ENCODE results near the gene OTUD7B. TPM values are rescaled to one million over a fixed set of nuclear protein-coding genes. Genes with fewer than 3 reads are reported as not detected.

OTUD7B gene
- total and polyA plus RNA-seq, 2 of the 8 experiments (the other 6 are each of a cell fraction or from before 2014, with no cell fraction given) = 4.2 to 21.5 TPM

GRCh38 chr1:149962736-149963135, 47.8 kb downstream of the OTUD7B start:
- ChIA-PET POLR2A (ENCODE audit: partially characterized antibody) (interaction anchor here (0.9 to 1.4 kb wide), 2 partner anchors 9 to 201 kb away, joined by 3 read pairs; no protein-coding TSS in a partner anchor), CTCF (ENCODE audit: partially characterized antibody) (interaction anchor here (0.5 to 3.1 kb wide), 27 partner anchors 8 to 252 kb away, joined by 3 to 27 read pairs (median 4); partner anchors contain the start of genes OTUD7B and SV2A)
- Histone ChIP-seq H3K9me3 (ENCODE audit: insufficient read depth in 2 of 2, low read depth in 1 of 2, low read length in 1 of 2) (peaks cover 14 to 19% of the 10 kb centered on the region in 2 experiments), H2BK120ac (replicated peaks; ENCODE audit: low read depth, low read length) (no peak overlapping the region), H3K4ac (replicated peaks; ENCODE audit: insufficient read length, low read depth, low read length) (no peak overlapping the region), H2AK5ac (ENCODE audit: low read depth, low read length) (no peak overlapping the region), H3K79me1 (ENCODE audit: low read depth, low read length) (no peaks in the 10 kb centered on the region), H4K20me1 (replicated peaks in 1 of 2; ENCODE audit: control insufficient read depth in 1 of 2, insufficient read depth in 2 of 2, low read length in 2 of 2) (no peaks in the 10 kb centered on the region), H3K36me3 (ENCODE audit: control insufficient read depth in 2 of 4, insufficient read depth in 4 of 4, low read length in 3 of 4) (peaks cover 14 to 59% (median 39%) of the 10 kb centered on the region in 4 experiments), H2BK12ac (ENCODE audit: low read depth, low read length) (no peak overlapping the region), H4K8ac (ENCODE audit: extremely low read depth, insufficient read depth, low read length) (no peak overlapping the region), H3K4me3 (ENCODE audit: extremely low read depth in 1 of 4, insufficient read depth in 2 of 4, low read depth in 3 of 4, low read length in 4 of 4) (no peak overlapping the region), H3K18ac (ENCODE audit: extremely low read depth, low read length) (no peak overlapping the region), H3K23ac (ENCODE audit: insufficient read length) (no peak overlapping the region), H2BK5ac (ENCODE audit: low read depth, low read length) (no peak overlapping the region), H3K79me2 (ENCODE audit: control insufficient read depth in 1 of 2, insufficient read depth in 2 of 2, low read length in 2 of 2) (no peaks in the 10 kb centered on the region), H3K56ac (replicated peaks; ENCODE audit: insufficient read length, low read depth, low read length) (no peak overlapping the region), H2AFZ (ENCODE audit: low read length) (no peak overlapping the region), H4K91ac (replicated peaks; ENCODE audit: insufficient read length, low read length) (no peak overlapping the region), H3K4me2 (ENCODE audit: insufficient read depth in 1 of 2, low read depth in 2 of 2, low read length in 2 of 2) (no peak overlapping the region), H3K9ac (replicated peaks in 1 of 4; ENCODE audit: extremely low read depth in 1 of 4, low read depth in 3 of 4, low read length in 3 of 4) (no peak overlapping the region), H3K23me2 (ENCODE audit: low read depth, low read length) (no peaks in the 10 kb centered on the region), H3K27me3 (replicated peaks in 1 of 4; ENCODE audit: control insufficient read depth in 3 of 4, extremely low read depth in 1 of 4, insufficient read depth in 3 of 4, low read length in 3 of 4) (no peaks in the 10 kb centered on the region), H3K27ac (ENCODE audit: low read depth, low read length) (no peak overlapping the region), H3K4me1 (replicated peaks in 1 of 4; ENCODE audit: control insufficient read depth in 3 of 4, insufficient read depth in 4 of 4, low read length in 3 of 4) (no peaks in the 10 kb centered on the region), H2BK20ac (ENCODE audit: low read length) (no peak overlapping the region), H3K14ac (ENCODE audit: insufficient read length) (no peak overlapping the region), H2BK15ac (ENCODE audit: low read length) (no peak overlapping the region), H4K5ac (ENCODE audit: insufficient read length, low read depth, low read length) (no peak overlapping the region)
- no peak for DNase-seq (ENCODE audit: low read depth in 1 of 2, low spot score in 2 of 2)
- WGBS, 2 experiments (ENCODE audit: extremely low coverage in 1 of 2, insufficient coverage in 1 of 2, insufficient read length in 1 of 2, insufficient replicate concordance in 2 of 2, low coverage in 1 of 2, low lambda C conversion rate in 2 of 2, missing lambda C conversion rate in 1 of 2) = 95% methylated on average over 2 of the region's 2 CpGs; no CpG with 5 or more reads in 1 of the 2 experiments
- TF ChIP-seq POLR2A (IDR thresholded peaks at IDR 0.05; ENCODE audit: control extremely low read depth in 1 of 2, low read depth in 2 of 2, low read length in 2 of 2) = no peak
- TF ChIP-seq MAX (IDR thresholded peaks at IDR 0.05) = no peak
- no peak for TF ChIP-seq NRF1 (IDR thresholded peaks at IDR 0.05; ENCODE audit: low read depth, low read length)
- TF ChIP-seq SAP30 (IDR thresholded peaks at IDR 0.05; ENCODE audit: insufficient read depth, insufficient replicate concordance, low read length) = no peak
- TF ChIP-seq TCF12 (IDR thresholded peaks at IDR 0.05; ENCODE audit: low read depth, low read length) = no peak
- FAIRE-seq = no peak

Measured in H1 (cell line).